Activated B cell treated with CpG ODN at 0.5 μM for 24 hours (primary cell): ENCODE data around the gene CDC42EP3. TPM values are rescaled to one million over a fixed set of nuclear protein-coding genes. Genes with fewer than 3 reads are reported as not detected.

Experiments used
- ATAC-seq: fragments of 200-7000 bp; cut with Tn5 transposase; one replicate; pipeline ENCODE4 v1.10.0; 2021; ENCODE audit warnings: low read depth, mild to moderate bottlenecking, moderate library complexity
- CTCF ChIA-PET: fragments of 350-600 bp; sonication (Branson Sonifier 250); formaldehyde crosslinking; loops from one replicate; lab custom pipeline; 2021; ENCODE audit warnings: antibody characterized with exemption; lab: Charles Lee
- POLR2A ChIA-PET: fragments of 350-600 bp; sonication (Branson Sonifier 250); formaldehyde crosslinking; loops from one replicate; lab custom pipeline; 2021; ENCODE audit warnings: antibody characterized with exemption; lab: Charles Lee
- DNase-seq: peaks from one replicate; pipeline ENCODE4 v3.0.0; 2022
- H3K27ac Mint-ChIP-seq: one replicate; pipeline ENCODE4 v1.8.0; 2020; ENCODE audit warnings: mixed read lengths
- H3K27me3 Mint-ChIP-seq: one replicate; pipeline ENCODE4 v1.8.0; 2021; ENCODE audit warnings: mixed read lengths
- H3K36me3 Mint-ChIP-seq: one replicate; pipeline ENCODE4 v1.8.0; 2021; ENCODE audit warnings: low read depth, mixed read lengths
- H3K4me1 Mint-ChIP-seq: one replicate; pipeline ENCODE4 v1.8.0; 2021; ENCODE audit warnings: mixed read lengths
- H3K4me3 Mint-ChIP-seq: one replicate; pipeline ENCODE4 v1.8.0; 2020; ENCODE audit warnings: mild to moderate bottlenecking, mixed read lengths
- H3K9me3 Mint-ChIP-seq: one replicate; pipeline ENCODE4 v1.8.0; 2020; ENCODE audit warnings: mixed read lengths
- CTCF ChIP-seq: fragments of 200-600 bp; IDR thresholded peaks from one replicate; pipeline ENCODE4 v1.8.0; 2022; ENCODE audit warnings: antibody characterized with exemption, mild to moderate bottlenecking
- intact Hi-C: fragments of 100-400 bp; cut with micrococcal nuclease; formaldehyde crosslinking; loops from one replicate; pipeline ENCODE4 v1.15.1; 2024
- total RNA-seq: library from RNA; stranded (reverse); gene quantifications from 2 replicates; pipeline ENCODE4 v1.2.3, GENCODE V29; 2022

CDC42EP3 gene
- total RNA-seq, result 33.2 and 33.3 TPM in 2 replicates

- TF ChIP-seq CTCF, result no peak
- H3K36me3 Mint-ChIP-seq, result peaks cover 12% of the 10 kb centered on the region
- ATAC-seq, result peak; percentile 71
- H3K4me1 Mint-ChIP-seq, result peaks cover 59% of the 10 kb centered on the region
- H3K27me3 Mint-ChIP-seq, result no peaks in the 10 kb centered on the region
- peak within 1 kb of the TSS; percentile 86 for H3K27ac Mint-ChIP-seq
- peak within 1 kb of the TSS; percentile 96 for H3K4me3 Mint-ChIP-seq
- DNase-seq, result peak; percentile 72
- CTCF ChIA-PET, result interaction anchor here (0.9 to 2.4 kb wide), 5 partner anchors 17 to 256 kb away, joined by 3 to 10 read pairs (median 5); no protein-coding TSS in a partner anchor
- POLR2A ChIA-PET, result interaction anchor here (0.5 to 7.3 kb wide), 21 partner anchors 9 to 587 kb away, joined by 3 to 106 read pairs (median 3); partner anchors contain the start of genes GPATCH11 and HEATR5B
- H3K9me3 Mint-ChIP-seq, result no peaks in the 10 kb centered on the region
- intact Hi-C loops, result loop anchor here (1.0 to 5.0 kb wide), 3 partner anchors 46 to 279 kb away; no protein-coding TSS in a partner anchor
Observed at GRCh38 chr2:37671009-37671815, at the start of gene CDC42EP3. Gene CDC42EP3, minus strand, starts transcription at chr2:37671642. Its CDS starts 25,055 bp downstream, at chr2:37646587.

- H3K9me3 Mint-ChIP-seq, result peaks cover 4% of the 10 kb centered on the region
Observed at GRCh38 chr2:37721201-37721560, 49.7 kb upstream of the CDC42EP3 start.

GRCh38 chr2:37720533-37721200 lies 49.2 kb upstream of the CDC42EP3 start:
- POLR2A ChIA-PET, result no interaction called here
- no peak for TF ChIP-seq CTCF

More at GRCh38 chr2:37721201-37721560, 49.7 kb upstream of the CDC42EP3 start:
- ATAC-seq, result no peak
- ChIA-PET CTCF (no interaction called here), POLR2A (no interaction called here)
- Mint-ChIP-seq H3K27ac (no peak overlapping the region), H3K4me1 (peaks cover 9% of the 10 kb centered on the region), H3K36me3 (no peaks in the 10 kb centered on the region), H3K4me3 (no peak overlapping the region), H3K27me3 (no peaks in the 10 kb centered on the region)
- DNase-seq, result no peak
- intact Hi-C loops, result no loop called here
- TF ChIP-seq CTCF, result no peak

GRCh38 chr2:37718515-37719161 lies 47.2 kb upstream of the CDC42EP3 start:
- Mint-ChIP-seq H3K4me3 (no peak overlapping the region), H3K27ac (no peak overlapping the region), H3K36me3 (no peaks in the 10 kb centered on the region), H3K9me3 (peaks cover 13% of the 10 kb centered on the region), H3K4me1 (peaks cover 13% of the 10 kb centered on the region), H3K27me3 (no peaks in the 10 kb centered on the region)
- TF ChIP-seq CTCF, result no peak
- DNase-seq (no peak), ATAC-seq (no peak)
- ChIA-PET CTCF (interaction anchor here (1.6 kb wide), 1 partner anchor 303 kb away, joined by 4 read pairs; no protein-coding TSS in a partner anchor), POLR2A (no interaction called here)
- intact Hi-C loops, result no loop called here

More at GRCh38 chr2:37720533-37721200, 49.2 kb upstream of the CDC42EP3 start:
- H3K4me1 Mint-ChIP-seq, result peaks cover 9% of the 10 kb centered on the region
- H3K27ac Mint-ChIP-seq, result no peak overlapping the region
- CTCF ChIA-PET, result no interaction called here
- intact Hi-C loops, result no loop called here
- no peaks in the 10 kb centered on the region for H3K27me3 Mint-ChIP-seq
- no peak overlapping the region for H3K4me3 Mint-ChIP-seq
- peaks cover 4% of the 10 kb centered on the region for H3K9me3 Mint-ChIP-seq
- ATAC-seq (no peak), DNase-seq (no peak)
- no peaks in the 10 kb centered on the region for H3K36me3 Mint-ChIP-seq
